Uterus (tissue), 4 donors: Measurements from ENCODE around the gene KATNIP. TPM values are rescaled to one million over a fixed set of nuclear protein-coding genes. Genes with fewer than 3 reads are reported as not detected.

Source experiments
- DNase-seq, 2 donors: peaks; one replicate each; pipeline ENCODE4 v3.0.0-alpha.2; 2019 to 2020
- H3K27ac ChIP-seq, 2 donors: fragments of 200-600 bp; sonication (generic); 1 replicate in 1 of 2; 2 replicates in 1 of 2; pipeline ENCODE4 v1.5.1; 2016 to 2018
- H3K27me3 ChIP-seq, 2 donors: fragments of 200-600 bp; sonication (generic); one replicate each; pipeline ENCODE4 v1.5.1; 2018 to 2019; ENCODE audit warnings: control low read depth in 1 of 2
- H3K36me3 ChIP-seq, 2 donors: fragments of 200-600 bp; sonication (generic); one replicate each; pipeline ENCODE4 v1.5.1; 2019; ENCODE audit warnings: control low read depth in 1 of 2
- H3K4me1 ChIP-seq, 2 donors: fragments of 200-600 bp; sonication (generic); one replicate each; pipeline ENCODE4 v1.5.1; 2018 to 2019; ENCODE audit warnings: control low read depth in 1 of 2
- H3K4me3 ChIP-seq, 2 donors: fragments of 200-600 bp; sonication (generic); 1 replicate in 1 of 2; 2 replicates in 1 of 2; pipeline ENCODE4 v1.5.1; 2018 to 2019; ENCODE audit warnings: mild to moderate bottlenecking in 1 of 2
- H3K9me3 ChIP-seq, 2 donors: fragments of 200-600 bp; sonication (generic); one replicate each; pipeline ENCODE4 v1.5.1; 2019; ENCODE audit warnings: control low read depth in 1 of 2
- POLR2A ChIP-seq, 2 donors: fragments of 450-650 bp; IDR thresholded peaks; one replicate each; pipeline ENCODE4 v1.6.1; 2016; ENCODE audit warnings: antibody characterized with exemption in 2 of 2, mild to moderate bottlenecking in 1 of 2, moderate library complexity in 1 of 2
- intact Hi-C: fragments of 100-400 bp; cut with DNase I; formaldehyde crosslinking; loops from one replicate; pipeline ENCODE4 v1.15.1; 2023; ENCODE audit warnings: low total_unique reads
- total RNA-seq, 4 donors: library from RNA; depleted of rRNA in 3 of 4; stranded (reverse); fragments of >200 nt in 3 of 4; gene quantifications; one replicate each; pipeline versions ENCODE4 v1.1.0 to v1.2.4, GENCODE V29; 2014 to 2023
- TF ChIP-seq, protein P1 (sequence below), 4 experiments: fragments of 200-600 bp in 2 of 4; fragments of 450-650 bp in 2 of 4; sonication (generic) in 2 of 4; IDR thresholded peaks; one replicate each; pipeline ENCODE4 v1.5.1; 2016 to 2019; ENCODE audit warnings: antibody characterized with exemption in 4 of 4, mild to moderate bottlenecking in 2 of 4, moderate library complexity in 1 of 4
- donor health status: DM: yes; HTN: yes; CAD: no.

KATNIP gene
- total RNA-seq, 4 donors from 2014 or later, result 12.1 to 42.6 (median 23.7) TPM

DNA sequence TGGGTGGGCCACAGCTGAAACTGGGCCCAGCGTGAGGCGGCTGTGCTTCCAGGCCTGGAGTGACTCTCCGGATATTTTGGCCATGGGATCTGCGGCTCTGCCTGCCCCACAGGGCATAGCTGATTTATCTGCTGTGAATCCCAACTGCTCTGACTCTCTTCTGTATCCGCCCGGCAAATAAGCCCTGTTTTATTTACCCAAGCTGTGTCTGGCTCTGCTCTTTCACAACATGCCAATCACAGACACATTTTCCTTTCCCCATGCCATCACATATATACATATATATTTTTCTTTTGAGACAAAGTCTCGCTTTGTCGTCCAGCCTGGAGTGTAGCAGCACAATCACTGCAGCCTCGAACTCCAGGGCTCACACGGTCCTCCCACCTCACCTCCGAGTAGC lies 33.6 kb upstream of the KATNIP start:
- TF ChIP-seq, protein P1, sequence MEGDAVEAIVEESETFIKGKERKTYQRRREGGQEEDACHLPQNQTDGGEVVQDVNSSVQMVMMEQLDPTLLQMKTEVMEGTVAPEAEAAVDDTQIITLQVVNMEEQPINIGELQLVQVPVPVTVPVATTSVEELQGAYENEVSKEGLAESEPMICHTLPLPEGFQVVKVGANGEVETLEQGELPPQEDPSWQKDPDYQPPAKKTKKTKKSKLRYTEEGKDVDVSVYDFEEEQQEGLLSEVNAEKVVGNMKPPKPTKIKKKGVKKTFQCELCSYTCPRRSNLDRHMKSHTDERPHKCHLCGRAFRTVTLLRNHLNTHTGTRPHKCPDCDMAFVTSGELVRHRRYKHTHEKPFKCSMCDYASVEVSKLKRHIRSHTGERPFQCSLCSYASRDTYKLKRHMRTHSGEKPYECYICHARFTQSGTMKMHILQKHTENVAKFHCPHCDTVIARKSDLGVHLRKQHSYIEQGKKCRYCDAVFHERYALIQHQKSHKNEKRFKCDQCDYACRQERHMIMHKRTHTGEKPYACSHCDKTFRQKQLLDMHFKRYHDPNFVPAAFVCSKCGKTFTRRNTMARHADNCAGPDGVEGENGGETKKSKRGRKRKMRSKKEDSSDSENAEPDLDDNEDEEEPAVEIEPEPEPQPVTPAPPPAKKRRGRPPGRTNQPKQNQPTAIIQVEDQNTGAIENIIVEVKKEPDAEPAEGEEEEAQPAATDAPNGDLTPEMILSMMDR (IDR thresholded peaks at IDR 0.05), result no peak
- TF ChIP-seq POLR2A (IDR thresholded peaks at IDR 0.05), result no peak
- no peak overlapping the region for H3K4me3 ChIP-seq
- H3K36me3 ChIP-seq, result no peaks in the 10 kb centered on the region
- intact Hi-C loops, result loop anchor here (5.0 kb wide), 1 partner anchor 51 kb away; no protein-coding TSS in a partner anchor
- H3K27ac ChIP-seq, result no peak overlapping the region
- H3K27me3 ChIP-seq, result no peaks in the 10 kb centered on the region
- no peaks in the 10 kb centered on the region for H3K4me1 ChIP-seq
- no peaks in the 10 kb centered on the region for H3K9me3 ChIP-seq
- no peak for DNase-seq

GRCh38 chr16:27517664-27518063 lies 32.3 kb upstream of the KATNIP start:
- intact Hi-C loops, result loop anchor here (5.0 kb wide), 1 partner anchor 50 kb away; no protein-coding TSS in a partner anchor
- TF ChIP-seq, protein P1 (IDR thresholded peaks at IDR 0.05), result no peak

DNA sequence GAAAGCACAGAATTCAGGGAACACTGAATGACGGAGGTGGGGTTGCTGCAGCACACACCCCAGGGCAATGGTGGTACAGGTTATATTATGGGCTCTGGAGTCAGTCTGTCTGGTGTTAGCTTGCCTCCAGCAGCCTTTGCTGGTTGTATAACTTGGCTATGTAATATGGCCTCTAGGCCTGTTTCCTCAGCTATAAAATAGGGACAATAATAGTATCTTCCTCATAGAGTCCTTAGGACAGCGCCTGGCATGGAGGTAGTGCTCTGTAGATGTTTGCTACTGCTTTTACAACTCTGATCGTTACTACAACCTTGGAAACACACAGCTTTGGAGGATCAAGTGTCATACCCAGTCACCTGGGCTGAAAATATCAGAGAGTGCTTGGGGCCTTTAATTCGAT lies 31.7 kb upstream of the KATNIP start:
- Histone ChIP-seq H3K9me3 (no peaks in the 10 kb centered on the region), H3K27me3 (no peaks in the 10 kb centered on the region), H3K4me3 (no peak overlapping the region), H3K27ac (no peak overlapping the region), H3K4me1 (no peaks in the 10 kb centered on the region), H3K36me3 (no peaks in the 10 kb centered on the region)
- intact Hi-C loops, result loop anchor here (5.0 kb wide), 1 partner anchor 49 kb away; no protein-coding TSS in a partner anchor
- TF ChIP-seq, protein P1 (IDR thresholded peaks at IDR 0.05), result no peak
- no peak for TF ChIP-seq POLR2A (IDR thresholded peaks at IDR 0.05)
- no peak for DNase-seq

More at GRCh38 chr16:27517664-27518063, 32.3 kb upstream of the KATNIP start:
- no peak for DNase-seq
- Histone ChIP-seq H3K9me3 (no peaks in the 10 kb centered on the region), H3K4me3 (no peak overlapping the region), H3K36me3 (no peaks in the 10 kb centered on the region), H3K4me1 (no peaks in the 10 kb centered on the region), H3K27ac (no peak overlapping the region), H3K27me3 (no peaks in the 10 kb centered on the region)

DNA sequence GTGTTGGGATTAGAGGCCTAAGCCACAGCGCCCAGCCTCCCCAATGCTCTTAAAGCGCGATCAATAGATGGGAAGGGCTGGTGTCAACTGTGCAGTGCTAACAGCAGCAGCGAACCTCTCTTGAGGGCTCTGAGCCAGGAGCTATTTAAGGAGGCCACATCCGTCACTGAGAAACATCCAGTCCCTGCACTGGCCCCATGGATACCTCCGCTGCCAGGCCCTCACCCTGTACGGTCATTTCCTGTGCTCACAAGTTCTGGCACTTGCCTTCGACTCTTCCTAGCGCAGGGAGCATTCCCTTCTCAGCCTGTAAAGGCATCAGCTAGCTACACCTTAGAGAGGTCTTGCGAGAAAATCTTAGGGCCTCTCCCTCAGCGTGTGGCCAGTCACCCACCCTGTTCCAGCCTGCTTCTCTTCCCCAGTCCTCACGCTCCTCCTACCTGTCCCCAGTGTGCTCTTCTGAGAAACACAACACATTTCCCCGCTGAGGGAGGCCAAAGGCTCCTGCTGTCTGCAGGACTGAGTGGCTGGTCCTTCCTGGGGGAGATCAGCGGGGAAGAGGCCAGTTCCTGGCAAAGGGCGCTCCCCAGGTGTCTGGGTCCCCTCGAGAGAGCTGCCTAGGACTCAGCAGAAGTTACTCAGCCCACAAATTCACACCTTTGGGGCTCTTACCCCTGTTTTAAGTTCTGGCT lies 28.8 kb upstream of the KATNIP start:
- no peaks in the 10 kb centered on the region for H3K9me3 ChIP-seq
- H3K27me3 ChIP-seq, result no peaks in the 10 kb centered on the region
- TF ChIP-seq POLR2A (IDR thresholded peaks at IDR 0.05), result peak in 1 of 2 donors; percentile 27
- TF ChIP-seq, protein P1 (IDR thresholded peaks at IDR 0.05), result no peak
- H3K4me1 ChIP-seq, result no peaks in the 10 kb centered on the region
- no peak overlapping the region for H3K4me3 ChIP-seq
- intact Hi-C loops, result no loop called here
- peak overlapping the region; percentile 49 to 71 for H3K27ac ChIP-seq
- H3K36me3 ChIP-seq, result no peaks in the 10 kb centered on the region
- peak; percentile 17 to 54 for DNase-seq

GRCh38 chr16:27522173-27522707 lies 27.7 kb upstream of the KATNIP start:
- no peak for DNase-seq
- no peaks in the 10 kb centered on the region for H3K4me1 ChIP-seq
- no peak overlapping the region for H3K27ac ChIP-seq
- no peak for TF ChIP-seq POLR2A (IDR thresholded peaks at IDR 0.05)
- TF ChIP-seq, protein P1 (IDR thresholded peaks at IDR 0.05), result no peak
- no peaks in the 10 kb centered on the region for H3K36me3 ChIP-seq
- no peak overlapping the region for H3K4me3 ChIP-seq
- no peaks in the 10 kb centered on the region for H3K27me3 ChIP-seq
- no peaks in the 10 kb centered on the region for H3K9me3 ChIP-seq
- intact Hi-C loops, result no loop called here
